Measurements from ENCODE around the gene OIT3.

Gene OIT3

DNA sequence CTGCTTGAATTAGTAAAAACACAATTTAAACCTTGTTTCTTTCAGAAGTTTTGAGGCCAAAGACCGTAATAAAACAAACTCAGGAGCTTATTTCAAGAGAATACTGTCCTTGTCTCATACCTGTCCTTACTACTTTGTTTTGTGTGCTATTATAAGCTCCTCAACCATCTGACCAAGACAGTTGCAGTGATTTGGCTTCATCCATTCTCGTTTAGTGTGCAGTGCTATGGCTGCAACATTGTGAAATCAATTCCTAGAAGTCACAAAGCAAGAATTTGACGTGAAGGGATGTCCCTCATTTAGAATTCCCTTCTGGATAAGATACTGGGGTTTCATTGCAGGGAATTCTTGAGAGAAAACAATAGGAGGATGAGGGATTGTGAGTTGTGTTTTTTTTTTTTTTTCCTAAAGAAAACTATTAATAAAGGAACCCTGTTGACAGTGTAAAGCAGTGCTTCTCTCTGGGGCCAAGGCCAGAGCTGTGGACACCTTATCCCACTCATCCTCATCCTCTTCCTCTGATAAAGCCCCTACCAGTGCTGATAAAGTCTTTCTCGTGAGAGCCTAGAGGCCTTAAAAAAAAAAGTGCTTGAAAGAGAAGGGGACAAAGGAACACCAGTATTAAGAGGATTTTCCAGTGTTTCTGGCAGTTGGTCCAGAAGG lies at the start of gene OIT3:
OIT3 (plus strand) TSS at position 604 of the 663 bp plus-strand sequence. CDS start 60 bp downstream, outside the sequence.
- no peak within 1 kb of the TSS for H3K4me3 ChIP-seq (ENCODE audit: low read depth, low read length)
- DNase-seq (ENCODE audit: low read depth) = no peak
- TF ChIP-seq, protein P1, sequence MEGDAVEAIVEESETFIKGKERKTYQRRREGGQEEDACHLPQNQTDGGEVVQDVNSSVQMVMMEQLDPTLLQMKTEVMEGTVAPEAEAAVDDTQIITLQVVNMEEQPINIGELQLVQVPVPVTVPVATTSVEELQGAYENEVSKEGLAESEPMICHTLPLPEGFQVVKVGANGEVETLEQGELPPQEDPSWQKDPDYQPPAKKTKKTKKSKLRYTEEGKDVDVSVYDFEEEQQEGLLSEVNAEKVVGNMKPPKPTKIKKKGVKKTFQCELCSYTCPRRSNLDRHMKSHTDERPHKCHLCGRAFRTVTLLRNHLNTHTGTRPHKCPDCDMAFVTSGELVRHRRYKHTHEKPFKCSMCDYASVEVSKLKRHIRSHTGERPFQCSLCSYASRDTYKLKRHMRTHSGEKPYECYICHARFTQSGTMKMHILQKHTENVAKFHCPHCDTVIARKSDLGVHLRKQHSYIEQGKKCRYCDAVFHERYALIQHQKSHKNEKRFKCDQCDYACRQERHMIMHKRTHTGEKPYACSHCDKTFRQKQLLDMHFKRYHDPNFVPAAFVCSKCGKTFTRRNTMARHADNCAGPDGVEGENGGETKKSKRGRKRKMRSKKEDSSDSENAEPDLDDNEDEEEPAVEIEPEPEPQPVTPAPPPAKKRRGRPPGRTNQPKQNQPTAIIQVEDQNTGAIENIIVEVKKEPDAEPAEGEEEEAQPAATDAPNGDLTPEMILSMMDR (IDR thresholded peaks at IDR 0.05; ENCODE audit: control insufficient read depth, extremely low read depth, insufficient read depth) = no peak

DNA sequence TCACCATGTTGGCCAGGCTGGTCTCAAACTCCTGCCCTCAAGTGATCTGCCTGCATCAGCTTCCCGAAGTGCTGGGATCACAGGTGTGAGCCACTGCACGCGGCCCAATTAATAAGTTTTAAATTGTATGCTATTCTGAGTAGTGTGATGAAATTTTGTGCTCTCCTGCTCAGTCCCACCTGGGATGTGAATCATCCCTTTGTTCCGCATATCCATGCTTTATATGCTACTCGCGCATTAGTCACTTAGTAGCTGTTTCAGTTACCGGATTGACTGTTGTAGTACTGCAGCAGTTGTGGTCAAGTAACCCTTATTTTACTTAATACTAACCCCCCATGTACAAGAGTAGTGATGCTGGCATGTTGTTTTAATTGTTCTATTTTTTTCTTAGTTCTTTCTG lies 47.3 kb upstream of the OIT3 start:
- no peak overlapping the region for H3K4me3 ChIP-seq (ENCODE audit: low read depth, low read length)
- DNase-seq (ENCODE audit: low read depth) = no peak
- TF ChIP-seq, protein P1 (IDR thresholded peaks at IDR 0.05; ENCODE audit: control insufficient read depth, extremely low read depth, insufficient read depth) = no peak

DNA sequence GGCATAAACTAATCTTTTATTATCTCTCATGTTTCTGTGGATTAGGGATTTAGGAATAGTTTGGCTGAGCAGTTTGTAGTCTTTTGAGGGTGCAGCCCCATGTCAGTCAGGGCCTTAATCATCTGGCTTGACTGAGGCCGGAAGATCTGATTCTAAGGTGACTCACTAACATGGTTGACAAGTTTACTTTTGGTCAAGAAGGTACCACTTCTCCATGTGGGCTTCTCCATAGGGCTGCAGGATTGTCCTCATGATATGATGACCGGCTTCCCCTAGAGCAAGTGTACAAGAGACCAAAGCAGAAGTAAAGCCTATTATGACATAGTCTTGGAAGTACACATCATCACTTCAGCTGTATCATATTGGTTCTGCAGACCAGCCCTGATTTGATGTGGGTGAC lies 45.9 kb upstream of the OIT3 start:
- DNase-seq (ENCODE audit: low read depth) = no peak
- no peak overlapping the region for H3K4me3 ChIP-seq (ENCODE audit: low read depth, low read length)
- TF ChIP-seq, protein P1 (IDR thresholded peaks at IDR 0.05; ENCODE audit: control insufficient read depth, extremely low read depth, insufficient read depth) = no peak

DNA sequence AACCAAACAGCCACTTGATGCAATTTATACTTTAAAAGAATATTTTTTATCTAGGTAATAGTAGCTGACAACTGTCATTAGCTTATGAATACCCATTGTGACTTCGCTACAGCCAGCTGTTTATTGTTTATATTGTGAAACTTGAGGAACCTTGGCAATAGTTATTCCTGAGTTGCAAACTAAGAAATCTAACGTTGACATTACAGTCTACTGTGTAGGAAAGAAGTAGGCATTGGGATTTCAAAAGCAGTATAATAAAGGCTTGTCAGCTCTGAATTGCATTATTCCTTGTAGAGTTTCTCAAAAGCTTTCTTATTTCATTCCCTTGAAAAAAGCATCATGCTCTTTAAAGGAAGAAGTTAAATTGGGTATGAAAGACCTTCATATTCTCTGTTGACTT lies 42.7 kb upstream of the OIT3 start:
- H3K4me3 ChIP-seq (ENCODE audit: low read depth, low read length) = no peak overlapping the region
- no peak for DNase-seq (ENCODE audit: low read depth)
- TF ChIP-seq, protein P1 (IDR thresholded peaks at IDR 0.05; ENCODE audit: control insufficient read depth, extremely low read depth, insufficient read depth) = no peak

DNA sequence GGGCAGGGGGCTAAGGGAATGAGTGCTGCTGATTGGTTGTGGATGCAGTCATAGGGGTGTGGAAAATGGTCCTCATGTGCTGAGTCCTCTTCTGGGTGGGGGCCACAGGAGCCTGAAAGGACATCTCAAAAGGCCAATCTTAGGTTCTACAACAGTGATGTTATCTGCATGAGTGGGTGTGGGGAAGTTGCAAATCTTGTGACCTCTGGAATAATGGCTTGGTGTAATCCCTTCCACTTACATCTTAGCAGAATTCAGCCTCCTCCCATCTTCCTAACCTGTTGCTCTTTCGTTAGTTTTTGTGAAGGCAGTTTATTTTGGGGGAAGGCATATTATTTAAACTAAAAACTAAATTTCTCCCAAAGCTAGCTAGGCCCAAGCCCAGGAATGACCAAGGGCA lies 42.0 kb upstream of the OIT3 start:
- DNase-seq (ENCODE audit: low read depth) = no peak
- H3K4me3 ChIP-seq (ENCODE audit: low read depth, low read length) = no peak overlapping the region
- TF ChIP-seq, protein P1 (IDR thresholded peaks at IDR 0.05; ENCODE audit: control insufficient read depth, extremely low read depth, insufficient read depth) = no peak

DNA sequence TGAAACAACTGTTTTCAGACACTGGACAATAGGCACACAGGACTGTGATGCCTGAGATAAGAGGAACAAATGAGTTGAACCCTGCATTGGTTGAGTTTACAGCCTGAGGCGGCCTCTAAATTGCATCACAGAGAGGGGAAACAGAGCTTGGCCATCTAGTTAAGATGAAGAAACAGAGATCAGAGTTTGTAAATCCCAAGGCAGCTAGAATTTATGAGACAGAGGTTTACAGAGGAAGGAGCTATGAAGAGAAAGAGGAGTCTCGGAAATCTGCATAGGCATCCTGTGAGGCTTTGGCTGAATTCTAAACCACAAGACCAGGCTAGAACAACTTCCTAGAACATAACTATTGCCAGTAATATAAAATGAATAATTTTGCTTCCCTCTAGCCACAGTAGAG lies 41.0 kb upstream of the OIT3 start:
- no peak overlapping the region for H3K4me3 ChIP-seq (ENCODE audit: low read depth, low read length)
- no peak for DNase-seq (ENCODE audit: low read depth)
- TF ChIP-seq, protein P1 (IDR thresholded peaks at IDR 0.05; ENCODE audit: control insufficient read depth, extremely low read depth, insufficient read depth) = no peak

DNA sequence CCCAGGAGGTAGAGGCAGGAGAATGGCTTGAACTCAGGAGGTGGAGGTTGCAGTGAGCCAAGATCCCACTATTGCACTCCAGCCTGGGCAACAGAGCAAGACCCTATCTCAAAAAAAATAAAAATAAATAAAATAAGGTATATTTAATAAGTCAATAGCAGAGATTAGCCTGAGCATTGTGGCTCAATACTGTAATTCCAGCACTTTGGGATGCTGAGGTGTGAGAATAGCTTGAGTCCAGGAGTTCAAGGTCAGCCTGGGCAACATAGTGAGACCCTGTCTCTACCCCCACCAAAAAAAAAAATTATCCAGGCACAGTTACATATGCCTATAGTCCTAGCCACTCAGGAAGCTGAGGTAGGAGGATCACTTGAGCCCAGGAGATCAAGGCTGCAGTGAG lies 38.4 kb upstream of the OIT3 start:
- TF ChIP-seq, protein P1 (IDR thresholded peaks at IDR 0.05; ENCODE audit: control insufficient read depth, extremely low read depth, insufficient read depth) = no peak
- no peak for DNase-seq (ENCODE audit: low read depth)
- no peak overlapping the region for H3K4me3 ChIP-seq (ENCODE audit: low read depth, low read length)
